K562 (cell line): ENCODE measurements around the gene F2RL1. TPM values are rescaled to one million over a fixed set of nuclear protein-coding genes. Genes with fewer than 3 reads are reported as not detected.

Experiments
- CGGBP1 ChIP-seq: fragments of 250-450 bp; sonication (Bioruptor Pico); IDR thresholded peaks from 2 replicates; pipeline ENCODE4 v1.9.0; 2021; ENCODE audit warnings: mild to moderate bottlenecking
- SMARCB1 ChIP-seq: IDR thresholded peaks from 2 replicates; pipeline ENCODE4 v1.6.1; 2011; ENCODE audit warnings: improper control_type of control experiment, low read depth; ENCODE audit not compliant: insufficient read length
- TAF7 ChIP-seq: fragments of 450-650 bp; IDR thresholded peaks from 2 replicates; pipeline ENCODE4 v1.6.1; 2016; ENCODE audit warnings: missing genetic modification characterization, missing compliant biosample characterization
- XRCC3 ChIP-seq: fragments of 450-650 bp; IDR thresholded peaks from 2 replicates; pipeline ENCODE4 v1.6.1; 2017; ENCODE audit warnings: mild to moderate bottlenecking, moderate library complexity
- polyA plus RNA-seq, 8 experiments: library from polyadenylated mRNA; depleted of rRNA in 4 of 8; stranded (reverse) in 5 of 8; unstranded in 3 of 8; fragments of >200 nt; fragmentation: Nextera tagmentation in 2 of 8; fragmentation: Illumina TruSeq in 1 of 8; extraction: Ambion mirVana in 2 of 8; extraction: Trizol in 1 of 8; gene quantifications; 2 replicates each; pipeline versions ENCODE4 v1.2.1 to v1.2.3, GENCODE V29; 2011 to 2014; ENCODE audit warnings: inconsistent platforms in 1 of 8, missing spikeins in 1 of 8
- total RNA-seq, 7 experiments: library from RNA; depleted of rRNA in 6 of 7; stranded (reverse); fragments of >200 nt in 6 of 7; fragmentation: Illumina TruSeq in 2 of 7; extraction: Trizol in 2 of 7; gene quantifications; 2 replicates each; pipeline versions ENCODE4 v1.2.1 to v1.2.3, GENCODE V29; 2011 to 2021; ENCODE audit warnings: low replicate concordance in 1 of 7
- TF ChIP-seq, protein P1 (sequence below), 2 experiments: fragments of 450-650 bp; IDR thresholded peaks; 2 replicates each; pipeline ENCODE4 v1.6.1; 2016; ENCODE audit warnings: mild to moderate bottlenecking in 2 of 2, borderline replicate concordance in 1 of 2, low read depth in 1 of 2, moderate library complexity in 1 of 2

Gene F2RL1
- total and polyA plus RNA-seq, 9 of the 15 experiments (the other 6 are each of a cell fraction or from before 2014, with no cell fraction given): 0.03 to 0.50 (median 0.27) TPM; not detected in 6

DNA sequence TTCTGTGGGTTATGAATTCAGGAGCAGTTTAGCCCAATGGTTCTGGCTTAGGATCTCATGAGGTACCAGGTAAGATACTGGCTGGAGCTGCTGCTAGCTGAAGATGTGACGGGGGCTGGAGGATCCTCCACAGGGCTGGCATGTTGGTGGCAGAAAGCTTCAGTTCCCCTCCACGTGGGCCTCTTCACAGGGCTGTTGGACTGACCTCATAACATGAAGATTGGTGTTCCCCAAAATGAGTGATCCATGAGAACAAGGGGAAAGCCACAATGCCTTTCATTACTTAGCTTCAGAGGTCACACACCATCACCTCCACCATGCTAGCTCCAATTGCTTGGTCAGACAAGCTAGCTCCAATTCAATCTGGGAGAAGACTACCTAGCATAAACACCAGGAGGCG lies 22.5 kb downstream of the F2RL1 start (continued):
- TF ChIP-seq, protein P1, sequence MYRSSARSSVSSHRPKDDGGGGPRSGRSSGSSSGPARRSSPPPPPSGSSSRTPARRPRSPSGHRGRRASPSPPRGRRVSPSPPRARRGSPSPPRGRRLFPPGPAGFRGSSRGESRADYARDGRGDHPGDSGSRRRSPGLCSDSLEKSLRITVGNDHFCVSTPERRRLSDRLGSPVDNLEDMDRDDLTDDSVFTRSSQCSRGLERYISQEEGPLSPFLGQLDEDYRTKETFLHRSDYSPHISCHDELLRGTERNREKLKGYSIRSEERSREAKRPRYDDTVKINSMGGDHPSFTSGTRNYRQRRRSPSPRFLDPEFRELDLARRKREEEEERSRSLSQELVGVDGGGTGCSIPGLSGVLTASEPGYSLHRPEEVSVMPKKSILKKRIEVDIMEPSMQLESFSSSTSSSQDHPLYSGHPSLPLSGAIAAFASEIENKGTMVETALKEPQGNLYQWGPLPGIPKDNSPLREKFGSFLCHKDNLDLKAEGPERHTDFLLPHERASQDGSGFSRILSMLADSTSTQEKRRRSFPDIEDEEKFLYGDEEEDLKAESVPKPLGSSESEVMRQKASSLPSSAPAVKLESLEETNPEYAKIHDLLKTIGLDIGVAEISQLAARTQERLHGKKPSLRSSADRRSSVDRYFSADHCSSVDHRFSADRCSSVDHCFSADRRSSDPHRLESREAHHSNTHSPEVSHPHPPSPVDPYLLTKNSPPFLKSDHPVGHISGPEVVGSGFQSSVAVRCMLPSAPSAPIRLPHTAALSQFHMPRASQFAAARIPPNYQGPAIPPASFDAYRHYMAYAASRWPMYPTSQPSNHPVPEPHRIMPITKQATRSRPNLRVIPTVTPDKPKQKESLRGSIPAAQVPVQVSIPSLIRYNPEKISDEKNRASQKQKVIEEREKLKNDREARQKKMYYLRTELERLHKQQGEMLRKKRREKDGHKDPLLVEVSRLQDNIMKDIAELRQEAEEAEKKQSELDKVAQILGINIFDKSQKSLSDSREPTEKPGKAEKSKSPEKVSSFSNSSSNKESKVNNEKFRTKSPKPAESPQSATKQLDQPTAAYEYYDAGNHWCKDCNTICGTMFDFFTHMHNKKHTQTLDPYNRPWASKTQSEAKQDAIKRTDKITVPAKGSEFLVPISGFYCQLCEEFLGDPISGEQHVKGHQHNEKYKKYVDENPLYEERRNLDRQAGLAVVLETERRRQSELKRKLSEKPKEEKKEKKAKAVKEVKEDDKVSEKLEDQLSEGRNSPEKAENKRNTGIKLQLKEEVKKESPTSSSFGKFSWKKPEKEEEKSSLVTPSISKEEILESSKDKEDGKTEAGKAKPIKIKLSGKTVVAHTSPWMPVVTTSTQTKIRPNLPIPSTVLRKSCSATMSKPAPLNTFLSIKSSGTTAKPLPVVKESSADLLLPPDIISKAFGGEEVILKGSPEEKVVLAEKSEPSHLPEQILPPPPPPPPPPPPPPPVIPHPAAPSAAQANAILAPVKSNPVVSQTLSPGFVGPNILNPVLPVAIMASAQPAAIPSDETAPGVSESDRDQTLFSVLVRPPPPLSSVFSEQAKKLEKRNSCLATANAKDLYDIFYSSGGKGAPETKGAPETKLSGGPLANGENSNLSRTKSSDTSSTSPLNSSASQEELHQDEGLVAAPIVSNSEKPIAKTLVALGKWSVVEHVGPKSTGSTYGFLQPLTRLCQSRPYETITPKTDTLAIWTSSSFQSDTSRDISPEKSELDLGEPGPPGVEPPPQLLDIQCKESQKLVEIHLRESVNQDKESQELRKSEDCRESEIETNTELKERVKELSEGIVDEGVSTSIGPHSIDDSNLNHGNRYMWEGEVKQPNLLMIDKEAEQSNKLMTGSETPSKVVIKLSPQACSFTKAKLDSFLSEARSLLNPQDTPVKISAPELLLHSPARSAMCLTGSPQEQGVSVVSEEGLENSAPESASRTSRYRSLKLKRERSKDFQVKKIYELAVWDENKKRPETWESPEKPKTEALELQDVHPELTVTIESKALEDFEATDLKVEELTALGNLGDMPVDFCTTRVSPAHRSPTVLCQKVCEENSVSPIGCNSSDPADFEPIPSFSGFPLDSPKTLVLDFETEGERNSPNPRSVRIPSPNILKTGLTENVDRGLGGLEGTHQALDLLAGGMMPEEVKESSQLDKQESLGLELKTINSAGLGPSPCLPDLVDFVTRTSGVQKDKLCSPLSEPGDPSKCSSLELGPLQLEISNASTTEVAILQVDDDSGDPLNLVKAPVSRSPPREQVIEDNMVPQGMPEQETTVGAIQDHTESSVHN (IDR thresholded peaks at IDR 0.05; ENCODE audit: borderline replicate concordance in 1 of 2, low read depth in 1 of 2): no peak
- TF ChIP-seq SMARCB1: no peak
- no peak for TF ChIP-seq CGGBP1 (CRISPR knock-in tag)
- no peak for TF ChIP-seq TAF7 (tag)
- no peak for TF ChIP-seq XRCC3
